ENCODE results near the gene ARID5B.
A peak's percentile ranks its signal among the peaks of the same experiment; 100 is the strongest.

ARID5B gene

GRCh38 chr10:61967298-61967697, 65.8 kb downstream of the ARID5B start:
- H3K27ac ChIP-seq = no peak overlapping the region
- TF ChIP-seq CTCF (IDR thresholded peaks at IDR 0.05) = no peak
- no peak for TF ChIP-seq ZFX (IDR thresholded peaks at IDR 0.05; ENCODE audit: borderline replicate concordance)

DNA sequence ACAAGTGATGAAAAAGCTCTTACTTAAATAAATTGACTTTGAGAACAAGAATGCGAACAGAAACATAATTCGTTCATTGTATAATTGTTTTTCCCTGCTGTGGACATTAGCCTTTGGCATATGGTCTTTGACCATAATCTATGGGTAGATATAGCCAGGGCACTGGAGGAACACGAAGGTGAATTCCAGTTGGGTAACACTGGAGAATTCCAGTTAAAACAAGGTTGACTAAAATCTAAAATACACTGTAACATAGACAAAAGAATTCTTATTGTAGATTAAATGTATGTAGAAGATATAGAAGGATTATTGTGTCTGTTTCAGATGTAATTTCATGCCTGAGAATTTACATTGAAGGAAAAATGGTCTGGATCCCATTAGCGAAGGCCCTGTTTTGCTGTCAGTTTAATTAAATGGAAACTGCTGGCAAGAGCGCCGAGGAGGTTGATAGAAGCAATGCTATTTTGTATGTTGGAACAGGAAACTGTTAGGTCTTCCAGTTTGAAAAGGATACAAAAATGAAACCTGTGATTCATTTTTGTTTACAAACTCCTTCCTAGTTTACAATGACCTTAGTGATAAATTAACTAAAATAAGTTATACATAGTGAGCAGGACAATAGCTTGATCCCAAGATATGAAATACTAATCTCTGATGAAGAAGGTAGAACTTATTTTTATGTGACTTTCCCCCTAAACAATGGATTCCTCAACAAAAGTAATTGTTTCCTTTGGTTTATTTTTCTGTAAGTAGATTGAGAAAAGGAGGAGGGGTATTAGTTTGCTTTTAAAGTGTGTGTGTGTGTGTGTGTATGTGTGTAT, 68.9 kb downstream of the ARID5B start:
- no peak overlapping the region for H3K27ac ChIP-seq

DNA sequence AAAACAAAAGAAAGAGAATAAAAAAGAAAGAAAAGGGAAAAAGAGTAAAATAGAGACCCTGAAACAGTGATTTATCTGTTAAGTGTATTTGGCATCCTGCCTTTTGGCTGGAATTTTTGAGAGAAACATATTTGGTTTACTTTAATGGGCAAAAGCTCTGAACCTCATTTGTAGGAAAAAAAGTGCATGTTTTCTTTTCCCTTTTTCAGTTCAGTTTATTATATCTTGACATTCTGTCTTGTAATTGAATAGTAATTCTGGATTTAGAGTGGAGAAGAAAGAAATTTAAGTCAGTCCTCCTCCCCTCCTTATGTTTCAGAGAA, 69.5 kb downstream of the ARID5B start:
- TF ChIP-seq CTCF (IDR thresholded peaks at IDR 0.05) = no peak
- TF ChIP-seq ZFX (IDR thresholded peaks at IDR 0.05; ENCODE audit: borderline replicate concordance) = no peak
- H3K27ac ChIP-seq = no peak overlapping the region

More for the DNA sequence above, 68.9 kb downstream of the ARID5B start:
- TF ChIP-seq CTCF (IDR thresholded peaks at IDR 0.05) (no peak), ZFX (IDR thresholded peaks at IDR 0.05; ENCODE audit: borderline replicate concordance) (no peak)

DNA sequence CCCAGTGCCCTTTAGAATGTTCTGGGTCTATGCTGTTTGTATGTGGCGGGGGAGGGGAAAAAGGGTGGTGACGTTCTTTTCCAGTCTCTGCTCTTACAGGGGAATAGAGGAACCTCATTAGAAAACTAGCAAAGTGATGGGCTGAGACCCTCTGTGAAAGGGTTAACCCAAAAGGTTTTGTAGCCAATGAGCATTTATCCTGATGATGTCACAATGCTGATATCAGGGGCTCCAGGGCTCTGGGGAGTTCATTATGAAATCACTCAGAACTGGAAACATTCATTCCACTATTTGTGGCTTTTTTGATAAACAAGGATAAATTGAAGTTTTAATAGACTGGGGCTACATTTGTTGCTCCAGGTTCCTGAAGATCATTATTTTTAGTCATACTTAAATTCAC, 71.7 kb downstream of the ARID5B start:
- TF ChIP-seq CTCF (IDR thresholded peaks at IDR 0.05) (no peak), ZFX (IDR thresholded peaks at IDR 0.05; ENCODE audit: borderline replicate concordance) (no peak)

DNA sequence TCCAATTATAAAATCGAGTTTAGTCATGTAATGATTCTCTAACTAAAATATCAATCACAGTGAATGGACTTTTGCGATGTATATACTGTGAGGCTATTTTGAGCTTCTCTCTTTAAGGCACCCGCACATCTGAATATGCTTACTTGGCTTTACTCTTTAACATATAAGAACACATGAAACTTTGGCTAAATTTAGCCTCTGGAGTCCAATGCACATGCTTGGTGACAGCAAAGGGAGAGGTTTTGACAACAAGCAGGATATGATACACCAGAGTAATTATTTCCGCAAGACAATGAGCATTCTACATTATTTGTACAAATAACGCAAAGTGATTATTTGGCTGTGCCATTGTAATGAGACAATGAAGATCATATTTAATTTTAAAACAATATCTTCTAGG, 72.4 kb downstream of the ARID5B start:
- TF ChIP-seq ZFX (IDR thresholded peaks at IDR 0.05; ENCODE audit: borderline replicate concordance) = no peak
- TF ChIP-seq CTCF (IDR thresholded peaks at IDR 0.05) = no peak
- no peak overlapping the region for H3K27ac ChIP-seq

More for the DNA sequence above, 71.7 kb downstream of the ARID5B start:
- H3K27ac ChIP-seq = no peak overlapping the region

DNA sequence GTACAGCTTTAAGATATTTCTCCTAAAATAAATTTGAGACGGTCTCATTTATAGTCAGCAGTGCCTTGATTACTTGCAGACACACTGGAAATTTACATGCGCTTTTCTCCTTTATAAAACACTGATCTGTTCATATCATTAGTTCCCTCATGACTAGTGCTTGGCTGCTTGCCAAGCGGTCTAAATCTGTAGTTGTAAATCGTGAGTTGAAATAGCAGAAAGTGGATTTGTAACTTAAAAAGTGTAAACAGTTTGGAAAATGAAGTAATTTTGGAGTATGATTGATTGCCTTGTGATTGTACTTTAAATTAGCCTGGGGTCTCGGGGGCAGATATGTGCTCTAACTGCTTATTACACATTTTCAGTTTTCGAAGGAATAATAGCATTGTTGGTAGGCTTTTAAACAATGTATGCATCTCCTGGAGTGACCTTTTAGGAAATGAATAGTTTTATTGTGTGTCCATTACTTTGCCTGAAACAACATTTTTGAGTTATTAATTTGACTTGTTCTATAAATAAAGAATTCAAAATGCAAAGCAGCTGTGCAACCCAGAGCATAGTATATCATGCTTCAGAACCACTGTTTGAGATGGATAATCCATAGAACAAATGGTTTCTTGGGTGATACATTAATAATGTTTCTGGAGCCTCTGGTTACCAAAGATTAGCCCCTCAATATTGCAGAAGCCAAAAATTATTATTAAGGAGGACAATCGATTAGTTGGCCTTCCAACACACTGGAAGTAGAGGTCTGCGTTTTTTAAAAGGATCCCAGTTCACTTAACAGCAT, 73.3 kb downstream of the ARID5B start:
- peak overlapping the region; percentile 25; the same call in 1 of the 2 replicates for H3K27ac ChIP-seq
- TF ChIP-seq CTCF (IDR thresholded peaks at IDR 0.05) (no peak), ZFX (IDR thresholded peaks at IDR 0.05; ENCODE audit: borderline replicate concordance) (no peak)
